GM19328 (cell line): Measurements from ENCODE around the gene CEMIP.

ENCODE experiments used
- ATAC-seq: cut with Tn5 transposase; IDR thresholded peaks from one replicate; pipeline ENCODE4 v1.9.1; 2021; ENCODE audit warnings: mild to moderate bottlenecking, moderate library complexity; ENCODE audit not compliant: unreplicated experiment

Gene CEMIP

GRCh38 chr15:80780416-80781221, 1.4 kb downstream of the CEMIP start:
- ATAC-seq = no peak

GRCh38 chr15:80783260-80783659, 4.1 kb downstream of the CEMIP start:
- no peak for ATAC-seq

GRCh38 chr15:80785335-80785734, 6.2 kb downstream of the CEMIP start:
- ATAC-seq = no peak

- no peak for ATAC-seq
These were observed 6.7 kb downstream of the CEMIP start for GRCh38 chr15:80785811-80786354.

- no peak for ATAC-seq
These were observed 8.1 kb downstream of the CEMIP start for GRCh38 chr15:80787316-80787715.

GRCh38 chr15:80788536-80788935, 9.4 kb downstream of the CEMIP start:
- no peak for ATAC-seq

GRCh38 chr15:80789296-80789695, 10.1 kb downstream of the CEMIP start:
- ATAC-seq = no peak

- no peak for ATAC-seq
These were observed 10.6 kb downstream of the CEMIP start for GRCh38 chr15:80789796-80790195.

GRCh38 chr15:80790236-80790635, 11.1 kb downstream of the CEMIP start:
- no peak for ATAC-seq

GRCh38 chr15:80791004-80791403, 11.8 kb downstream of the CEMIP start:
- ATAC-seq = no peak

GRCh38 chr15:80796407-80796806, 17.2 kb downstream of the CEMIP start:
- ATAC-seq = no peak

GRCh38 chr15:80798911-80799310, 19.7 kb downstream of the CEMIP start:
- no peak for ATAC-seq

- no peak for ATAC-seq
These were observed 20.9 kb downstream of the CEMIP start for GRCh38 chr15:80800067-80800466.

- ATAC-seq = no peak
These were observed 22.9 kb downstream of the CEMIP start for GRCh38 chr15:80801891-80802680.

GRCh38 chr15:80803580-80804525, 24.7 kb downstream of the CEMIP start:
- ATAC-seq = no peak

GRCh38 chr15:80804970-80805495, 25.9 kb downstream of the CEMIP start:
- ATAC-seq = no peak

GRCh38 chr15:80811781-80812315, 32.7 kb downstream of the CEMIP start:
- no peak for ATAC-seq

GRCh38 chr15:80815106-80815505, 35.9 kb downstream of the CEMIP start:
- no peak for ATAC-seq

- ATAC-seq = no peak
These were observed 37.0 kb downstream of the CEMIP start for GRCh38 chr15:80816049-80816653.

- no peak for ATAC-seq
These were observed 37.8 kb downstream of the CEMIP start for GRCh38 chr15:80816936-80817335.
